CD4-positive, alpha-beta memory T cell (primary cell): Measurements from ENCODE around the gene ARF1. TPM values are rescaled to one million over a fixed set of nuclear protein-coding genes. Genes with fewer than 3 reads are reported as not detected.
A peak's percentile ranks its signal among the peaks of the same experiment; 100 is the strongest.

Source experiments
- CTCF ChIA-PET: fragments of 350-600 bp; sonication (Branson Sonifier 250); formaldehyde crosslinking; loops from one replicate; lab custom pipeline; 2021; ENCODE audit warnings: inconsistent platforms; ENCODE audit not compliant: partially characterized antibody; lab: Charles Lee
- POLR2A ChIA-PET: fragments of 350-600 bp; sonication (Branson Sonifier 250); formaldehyde crosslinking; loops from one replicate; lab custom pipeline; 2021; ENCODE audit not compliant: partially characterized antibody; lab: Charles Lee
- DNase-seq, 5 donors: peaks; one replicate each; pipeline versions ENCODE4 v3.0.0 to v3.0.0-alpha.2; 2020 to 2022; ENCODE audit warnings: mixed read lengths in 1 of 5
- H3K27ac ChIP-seq: one replicate; pipeline ENCODE4 v1.7.0; 2013; ENCODE audit warnings: low read depth, low read length
- H3K27me3 ChIP-seq: 2 replicates; pipeline ENCODE4 v1.7.0; 2013; ENCODE audit warnings: mild to moderate bottlenecking, low read length, moderate library complexity; ENCODE audit not compliant: insufficient read depth
- H3K36me3 ChIP-seq: 2 replicates; pipeline ENCODE4 v1.7.0; 2013; ENCODE audit warnings: mild to moderate bottlenecking, low read length, moderate library complexity; ENCODE audit not compliant: insufficient read depth
- H3K4me1 ChIP-seq: 2 replicates; pipeline ENCODE4 v1.7.0; 2013; ENCODE audit warnings: mild to moderate bottlenecking, low read length, moderate library complexity; ENCODE audit not compliant: insufficient read depth
- H3K4me3 ChIP-seq, 2 donors: one replicate each; pipeline ENCODE4 v1.7.0; 2013; ENCODE audit warnings: low read length in 2 of 2, mild to moderate bottlenecking in 1 of 2
- H3K9me3 ChIP-seq, 2 donors: one replicate each; pipeline ENCODE4 v1.7.0; 2013; ENCODE audit warnings: low read length in 2 of 2, control low read depth in 1 of 2; ENCODE audit not compliant: control insufficient read depth in 1 of 2
- H3K27ac Mint-ChIP-seq, 7 donors: one replicate each; pipeline ENCODE4 v1.8.0; 2020 to 2021; ENCODE audit warnings: mixed read lengths in 7 of 7, mild to moderate bottlenecking in 6 of 7, inconsistent platforms in 3 of 7, moderate library complexity in 3 of 7
- H3K27me3 Mint-ChIP-seq, 2 donors: one replicate each; pipeline ENCODE4 v1.8.0; 2020 to 2021; ENCODE audit warnings: mixed read lengths in 2 of 2
- H3K36me3 Mint-ChIP-seq, 2 donors: one replicate each; pipeline ENCODE4 v1.8.0; 2020 to 2021; ENCODE audit warnings: mixed read lengths in 2 of 2, inconsistent platforms in 1 of 2, mild to moderate bottlenecking in 1 of 2
- H3K4me1 Mint-ChIP-seq, 4 donors: one replicate each; pipeline ENCODE4 v1.8.0; 2020 to 2021; ENCODE audit warnings: mixed read lengths in 4 of 4, mild to moderate bottlenecking in 1 of 4
- H3K4me3 Mint-ChIP-seq, 8 donors: one replicate each; pipeline ENCODE4 v1.8.0; 2020 to 2021; ENCODE audit warnings: mixed read lengths in 8 of 8, mild to moderate bottlenecking in 7 of 8, moderate library complexity in 6 of 8, inconsistent platforms in 3 of 8
- H3K9me3 Mint-ChIP-seq, 8 donors: one replicate each; pipeline ENCODE4 v1.8.0; 2020 to 2021; ENCODE audit warnings: mixed read lengths in 8 of 8, mild to moderate bottlenecking in 5 of 8, inconsistent platforms in 3 of 8, moderate library complexity in 1 of 8
- intact Hi-C: fragments of 100-400 bp; cut with micrococcal nuclease; formaldehyde crosslinking; loops from one replicate; pipeline ENCODE4 v1.15.1; 2023
- polyA plus RNA-seq, 2 donors: library from polyadenylated mRNA; unstranded; fragments of 300-500 nt; fragmentation: Illumina TruSeq; gene quantifications; one replicate each; pipeline ENCODE4 v1.2.3, GENCODE V29; 2021
- total RNA-seq, 2 experiments: library from RNA; stranded (reverse); gene quantifications; one replicate each; pipeline ENCODE4 v1.2.3, GENCODE V29; 2021

ARF1 gene
- total and polyA plus RNA-seq, 4 experiments from 2014 or later = 265 to 600 (median 382) TPM

- Histone ChIP-seq H3K27me3 (no peaks in the 10 kb centered on the region), H3K4me3 (no peak overlapping the region), H3K27ac (no peak overlapping the region), H3K9me3 (no peaks in the 10 kb centered on the region), H3K36me3 (no peaks in the 10 kb centered on the region), H3K4me1 (peaks cover 20% of the 10 kb centered on the region)
- DNase-seq = no peak
- H3K4me3 Mint-ChIP-seq = peak overlapping the region in 1 of 8 donors; percentile 67
- H3K36me3 Mint-ChIP-seq = peaks cover 3 to 11% of the 10 kb centered on the region in 2 donors
- POLR2A ChIA-PET = no interaction called here
- H3K4me1 Mint-ChIP-seq = peaks cover 10 to 23% (median 17%) of the 10 kb centered on the region in 4 donors
- intact Hi-C loops = no loop called here
- no peaks in the 10 kb centered on the region for H3K9me3 Mint-ChIP-seq
- H3K27ac Mint-ChIP-seq = peak overlapping the region in 1 of 7 donors; percentile 46
- H3K27me3 Mint-ChIP-seq = no peaks in the 10 kb centered on the region
- CTCF ChIA-PET = no interaction called here
Measured at GRCh38 chr1:228079013-228079412, 3.5 kb upstream of the ARF1 start.

GRCh38 chr1:228079601-228080263 lies 2.8 kb upstream of the ARF1 start:
- H3K27ac ChIP-seq = no peak overlapping the region
- H3K27ac Mint-ChIP-seq = no peak overlapping the region
- no peaks in the 10 kb centered on the region for H3K27me3 ChIP-seq
- DNase-seq = no peak
- H3K4me1 ChIP-seq = peaks cover 27% of the 10 kb centered on the region
- no peaks in the 10 kb centered on the region for H3K9me3 ChIP-seq
- intact Hi-C loops = loop anchor here (10.0 kb wide), 2 partner anchors 315 to 1545 kb away; partner anchors contain the start of genes TAF5L and URB2
- H3K36me3 Mint-ChIP-seq = peaks cover 3 to 18% of the 10 kb centered on the region in 2 donors
- no peaks in the 10 kb centered on the region for H3K27me3 Mint-ChIP-seq
- ChIA-PET CTCF (no interaction called here), POLR2A (interaction anchor here (0.5 to 0.8 kb wide), 2 partner anchors 12 to 407 kb away, joined by 3 to 4 read pairs; no protein-coding TSS in a partner anchor)
- no peak overlapping the region for H3K4me3 ChIP-seq
- H3K4me3 Mint-ChIP-seq = peak overlapping the region in 2 of 8 donors; percentile 45 to 67
- H3K9me3 Mint-ChIP-seq = no peaks in the 10 kb centered on the region
- H3K36me3 ChIP-seq = no peaks in the 10 kb centered on the region
- H3K4me1 Mint-ChIP-seq = peaks cover 14 to 31% (median 22%) of the 10 kb centered on the region in 4 donors

- H3K4me1 Mint-ChIP-seq = peaks cover 27 to 45% (median 36%) of the 10 kb centered on the region in 4 donors
- peak overlapping the region; percentile 79 to 95 (median 84) for H3K4me3 Mint-ChIP-seq
- H3K27ac Mint-ChIP-seq = peak overlapping the region in 6 of 7 donors; percentile 29 to 99 (median 84)
- Histone ChIP-seq H3K36me3 (no peaks in the 10 kb centered on the region), H3K27ac (peak overlapping the region; percentile 97), H3K4me1 (peaks cover 41% of the 10 kb centered on the region), H3K27me3 (no peaks in the 10 kb centered on the region), H3K4me3 (peak overlapping the region in 1 of 2 donors; percentile 47), H3K9me3 (no peaks in the 10 kb centered on the region)
- intact Hi-C loops = loop anchor here (10.0 kb wide), 2 partner anchors 316 to 1544 kb away; partner anchors contain the start of genes TAF5L and URB2
- no peaks in the 10 kb centered on the region for H3K27me3 Mint-ChIP-seq
- no peaks in the 10 kb centered on the region for H3K9me3 Mint-ChIP-seq
- H3K36me3 Mint-ChIP-seq = peaks cover 9 to 24% of the 10 kb centered on the region in 2 donors
- no peak for DNase-seq
- POLR2A ChIA-PET = interaction anchor here (1.4 to 11.9 kb wide), 8 partner anchors 15 to 325 kb away, joined by 4 to 146 read pairs (median 10); partner anchors contain the start of genes IBA57 and MRPL55
- CTCF ChIA-PET = no interaction called here
Measured at GRCh38 chr1:228081144-228081543, 1.4 kb upstream of the ARF1 start.

DNA sequence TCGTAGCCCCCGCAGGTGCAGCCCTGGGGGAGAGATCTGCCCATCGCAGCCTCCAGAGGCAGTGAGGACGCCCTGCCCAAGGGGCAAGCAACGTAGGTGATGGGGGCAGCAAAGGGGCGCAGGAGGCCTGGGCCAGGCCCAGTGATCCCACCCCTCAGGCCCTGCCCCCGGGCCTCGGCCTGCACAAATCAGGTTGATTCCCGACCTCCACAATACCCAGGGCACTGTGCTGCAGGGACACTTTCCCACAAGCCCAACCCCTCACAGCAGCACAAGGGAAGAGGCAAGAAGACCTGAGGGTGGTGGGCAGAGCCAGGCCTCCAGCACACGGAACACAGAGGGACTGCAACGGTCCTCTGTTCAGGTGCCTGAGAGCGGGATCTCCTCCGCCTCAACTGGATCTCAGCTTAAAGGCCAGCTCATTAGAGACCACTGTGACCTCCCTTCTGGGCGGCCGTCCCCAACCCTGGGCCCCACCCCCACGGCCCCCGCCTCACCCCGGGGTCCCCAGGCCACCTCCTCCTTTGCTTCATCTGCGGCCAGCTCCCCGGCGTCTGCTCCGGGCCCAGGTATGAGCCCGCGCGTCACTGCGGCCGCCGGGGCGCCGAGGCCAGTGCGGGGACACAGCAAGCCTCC lies 812 bp upstream of the ARF1 start:
- Histone ChIP-seq H3K4me3 (peak overlapping the region; percentile 47 to 80), H3K27me3 (no peaks in the 10 kb centered on the region), H3K9me3 (no peaks in the 10 kb centered on the region), H3K36me3 (no peaks in the 10 kb centered on the region), H3K27ac (peak overlapping the region; percentile 97), H3K4me1 (peaks cover 47% of the 10 kb centered on the region)
- Mint-ChIP-seq H3K4me3 (peak overlapping the region; percentile 80 to 95 (median 84)), H3K27me3 (no peaks in the 10 kb centered on the region), H3K36me3 (peaks cover 9 to 27% of the 10 kb centered on the region in 2 donors), H3K4me1 (peaks cover 30 to 50% (median 40%) of the 10 kb centered on the region in 4 donors), H3K9me3 (no peaks in the 10 kb centered on the region), H3K27ac (peak overlapping the region in 6 of 7 donors; percentile 75 to 99 (median 82))
- peak in 2 of 5 donors; percentile 35 to 58 for DNase-seq
- POLR2A ChIA-PET = interaction anchor here (0.9 to 11.9 kb wide), 22 partner anchors 8 to 1142 kb away, joined by 3 to 146 read pairs (median 5); partner anchors contain the start of genes C1orf35, COQ8A, GUK1 and IBA57
- CTCF ChIA-PET = interaction anchor here (1.0 to 1.5 kb wide), 4 partner anchors 20 to 377 kb away, joined by 3 to 4 read pairs (median 3); no protein-coding TSS in a partner anchor
- intact Hi-C loops = loop anchor here (1.0 to 10.0 kb wide), 8 partner anchors 22 to 1543 kb away; partner anchors contain the start of genes C1orf35, GUK1, MRPL55 and TAF5L

DNA sequence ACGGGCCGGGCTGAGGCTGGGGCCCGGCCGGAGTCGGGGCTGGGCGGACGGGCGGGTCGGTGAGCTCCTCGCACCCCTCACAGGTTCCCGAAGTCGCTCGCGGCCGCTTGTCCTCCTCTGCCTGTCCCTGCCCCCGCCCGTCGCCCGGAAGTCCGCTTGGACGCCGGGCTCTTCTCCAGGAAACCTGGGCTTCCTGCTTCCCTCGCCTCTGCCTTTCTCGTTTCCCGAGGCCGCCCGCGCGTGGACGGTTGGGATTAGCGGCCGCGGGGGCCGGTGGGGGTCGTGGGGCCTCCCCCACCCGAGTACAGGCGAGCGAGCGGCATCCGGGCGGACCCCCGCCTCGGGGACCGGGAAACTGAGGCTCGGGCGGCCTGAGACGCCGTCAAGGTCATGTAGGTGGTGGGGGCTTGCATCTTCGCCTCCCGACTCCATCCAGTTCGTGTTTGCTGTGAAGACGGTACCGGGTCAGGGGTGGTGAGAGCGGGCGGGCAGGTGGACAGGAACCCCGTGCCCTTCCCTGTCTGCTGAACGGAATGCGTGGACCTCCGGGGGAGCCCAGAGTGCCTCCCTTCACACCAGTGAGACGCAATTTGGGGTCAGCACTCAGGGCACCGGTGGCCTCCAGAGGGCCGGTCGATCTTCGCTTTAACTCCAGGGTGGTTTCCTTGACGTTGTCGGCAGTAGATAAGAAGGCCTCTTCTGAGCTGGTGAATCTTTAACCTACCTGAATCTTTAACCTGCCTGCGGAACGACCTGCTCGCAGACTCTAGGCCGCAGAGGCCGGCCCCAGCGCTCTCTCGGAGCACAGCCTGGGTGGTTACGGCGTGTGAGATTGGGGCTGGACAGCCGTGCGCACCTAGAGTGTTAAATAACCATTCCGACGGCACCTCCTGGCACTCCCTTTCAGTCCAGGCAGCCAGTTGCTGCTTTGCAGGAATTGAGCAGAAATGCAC lies 686 bp downstream of the ARF1 start:
- peaks cover 13 to 38% of the 10 kb centered on the region in 2 donors for H3K36me3 Mint-ChIP-seq

DNA sequence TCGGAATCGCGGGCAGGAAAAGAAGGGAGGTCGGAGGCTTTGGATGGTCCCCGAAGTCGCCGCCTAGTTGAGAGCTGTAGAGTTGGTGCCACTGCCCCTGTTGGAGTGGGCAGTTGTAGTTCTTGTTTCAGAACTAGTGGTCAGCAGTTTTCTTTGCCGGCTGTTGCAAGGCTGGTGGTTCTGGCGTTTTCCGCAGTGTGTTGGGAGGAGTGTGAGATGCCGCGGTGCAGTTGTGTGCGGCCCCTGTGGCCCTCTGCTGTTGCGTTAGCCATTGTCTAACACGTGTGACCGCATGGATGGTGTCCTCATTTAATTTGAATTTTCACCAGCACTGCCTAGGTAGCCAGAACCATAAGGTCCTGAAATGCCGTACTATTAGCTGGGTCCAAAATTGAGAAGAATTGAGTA lies 1.4 kb downstream of the ARF1 start:
- Mint-ChIP-seq H3K4me3 (peak overlapping the region; percentile 90 to 96 (median 94)), H3K4me1 (peaks cover 49 to 72% (median 58%) of the 10 kb centered on the region in 4 donors)
- intact Hi-C loops = loop anchor here (2.0 to 10.0 kb wide), 3 partner anchors 319 to 1541 kb away; partner anchors contain the start of genes TAF5L and URB2

More for the DNA sequence above, 686 bp downstream of the ARF1 start:
- ChIA-PET POLR2A (interaction anchor here (0.7 to 11.9 kb wide), 23 partner anchors 10 to 1172 kb away, joined by 3 to 146 read pairs (median 5); partner anchors contain the start of genes C1orf35, GUK1, IBA57 and MRPL55), CTCF (interaction anchor here (1.0 to 1.6 kb wide), 6 partner anchors 15 to 375 kb away, joined by 3 to 5 read pairs (median 4); no protein-coding TSS in a partner anchor)
- peak overlapping the region; percentile 90 to 96 (median 94) for H3K4me3 Mint-ChIP-seq
- H3K4me1 Mint-ChIP-seq = peaks cover 44 to 65% (median 52%) of the 10 kb centered on the region in 4 donors
- Histone ChIP-seq H3K9me3 (no peaks in the 10 kb centered on the region), H3K4me3 (peak overlapping the region; percentile 80 to 97), H3K27me3 (no peaks in the 10 kb centered on the region), H3K4me1 (peaks cover 62% of the 10 kb centered on the region), H3K36me3 (no peaks in the 10 kb centered on the region), H3K27ac (peak overlapping the region; percentile 97)
- no peaks in the 10 kb centered on the region for H3K9me3 Mint-ChIP-seq
- H3K27ac Mint-ChIP-seq = peak overlapping the region; percentile 95 to 99 (median 97)
- peak in 2 of 5 donors; percentile 26 to 30 for DNase-seq
- intact Hi-C loops = loop anchor here (1.0 to 10.0 kb wide), 8 partner anchors 20 to 1542 kb away; partner anchors contain the start of genes C1orf35, GUK1, MRPL55 and TAF5L
- no peaks in the 10 kb centered on the region for H3K27me3 Mint-ChIP-seq

More for the DNA sequence above, 1.4 kb downstream of the ARF1 start:
- POLR2A ChIA-PET = interaction anchor here (1.0 to 11.9 kb wide), 8 partner anchors 12 to 381 kb away, joined by 3 to 146 read pairs (median 12); partner anchors contain the start of genes C1orf35, GUK1, IBA57 and MRPL55
- H3K27ac ChIP-seq = peak overlapping the region; percentile 97
- peaks cover 13 to 44% of the 10 kb centered on the region in 2 donors for H3K36me3 Mint-ChIP-seq
- CTCF ChIA-PET = interaction anchor here (0.9 to 1.6 kb wide), 5 partner anchors 14 to 84 kb away, joined by 3 to 5 read pairs (median 4); no protein-coding TSS in a partner anchor
- H3K27ac Mint-ChIP-seq = peak overlapping the region; percentile 95 to 99 (median 97)
- DNase-seq = no peak
- H3K36me3 ChIP-seq = peaks cover 5% of the 10 kb centered on the region
- H3K9me3 Mint-ChIP-seq = no peaks in the 10 kb centered on the region
- H3K27me3 Mint-ChIP-seq = no peaks in the 10 kb centered on the region
- H3K9me3 ChIP-seq = no peaks in the 10 kb centered on the region
- H3K27me3 ChIP-seq = no peaks in the 10 kb centered on the region
- H3K4me3 ChIP-seq = peak overlapping the region; percentile 80 to 97
- peaks cover 68% of the 10 kb centered on the region for H3K4me1 ChIP-seq
